NCI-H524 (cell line): Measurements from ENCODE around the gene SP140L.
"Not testable (repeated sequence)": the region's sequence is repeated elsewhere in the genome, so short reads cannot be mapped to it uniquely, and the experiment has no call there.

ENCODE experiments used
- DNase-seq, 2 experiments: peaks; one replicate each; lab custom pipeline; 2025; lab: John Stamatoyannopoulos, UW

SP140L gene

DNA sequence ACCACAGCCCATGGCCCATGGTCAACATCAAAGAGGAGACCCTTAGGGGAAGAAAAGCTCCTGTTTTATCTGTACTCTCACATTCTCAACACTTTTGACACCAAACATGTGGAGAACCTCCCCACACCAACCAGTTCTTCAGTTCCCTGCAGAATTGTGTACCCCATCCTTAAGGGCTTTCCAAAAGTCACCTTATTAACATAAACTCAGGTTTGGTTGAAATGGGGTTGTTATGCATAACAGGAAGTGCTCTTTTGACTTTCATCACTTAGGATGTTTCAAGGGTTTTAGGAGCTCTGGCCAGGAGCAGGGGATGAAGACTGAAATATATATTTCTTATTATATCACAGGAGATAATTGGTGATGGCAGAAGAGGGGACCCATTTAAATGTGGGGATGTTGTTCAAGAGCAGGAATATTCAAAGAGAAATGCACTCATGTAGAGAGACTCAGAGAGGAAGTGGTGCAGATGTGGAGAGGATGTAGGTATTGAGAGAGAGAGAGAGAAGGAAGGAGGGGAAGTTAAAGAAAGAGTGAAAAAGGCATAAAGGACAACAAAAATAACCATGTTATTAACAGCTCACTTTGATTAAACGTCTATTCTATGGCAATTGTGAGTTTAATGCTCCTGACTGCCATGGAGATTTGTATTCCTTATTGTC, 35.2 kb downstream of the SP140L start:
- DNase-seq, result no peak

DNA sequence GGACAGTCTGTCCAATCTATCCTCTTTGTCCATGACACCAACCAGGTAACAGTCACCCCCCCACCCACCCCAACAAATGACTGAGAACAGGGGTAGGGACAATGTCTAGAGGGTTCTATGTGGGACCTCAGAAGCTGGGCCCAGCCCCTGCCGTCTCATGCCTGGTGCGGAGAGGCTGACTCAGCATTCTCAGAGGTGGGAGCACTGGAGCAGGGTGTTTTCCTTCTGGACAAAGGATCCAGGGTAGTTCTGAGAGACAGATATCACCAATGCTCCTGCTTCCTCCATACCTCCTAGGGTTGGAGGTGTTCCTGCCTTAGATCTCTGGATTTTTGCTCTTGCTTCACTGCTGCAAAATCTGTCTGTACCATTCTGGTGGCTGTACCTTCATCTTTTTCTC, 55.1 kb downstream of the SP140L start:
- DNase-seq, result no peak

DNA sequence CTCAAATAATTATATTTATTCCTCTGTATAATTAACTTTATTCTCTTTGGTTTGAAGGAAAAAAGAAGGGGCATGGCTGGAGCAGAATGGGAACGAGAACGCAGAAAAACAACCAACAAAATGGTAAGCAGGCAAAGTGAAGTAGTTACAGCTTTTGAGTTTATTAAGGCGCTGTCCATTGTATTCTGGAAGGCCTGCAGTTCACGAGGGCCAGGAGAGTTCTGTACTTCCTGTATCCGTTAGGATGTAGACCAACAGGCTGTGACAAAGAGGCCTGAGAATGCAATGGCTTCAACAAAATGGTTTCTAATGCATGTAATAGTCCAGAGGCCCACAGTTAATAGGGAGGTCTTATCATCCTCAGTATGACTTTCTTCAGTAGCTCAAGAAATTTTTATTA, 56.5 kb downstream of the SP140L start:
- DNase-seq, result no peak

DNA sequence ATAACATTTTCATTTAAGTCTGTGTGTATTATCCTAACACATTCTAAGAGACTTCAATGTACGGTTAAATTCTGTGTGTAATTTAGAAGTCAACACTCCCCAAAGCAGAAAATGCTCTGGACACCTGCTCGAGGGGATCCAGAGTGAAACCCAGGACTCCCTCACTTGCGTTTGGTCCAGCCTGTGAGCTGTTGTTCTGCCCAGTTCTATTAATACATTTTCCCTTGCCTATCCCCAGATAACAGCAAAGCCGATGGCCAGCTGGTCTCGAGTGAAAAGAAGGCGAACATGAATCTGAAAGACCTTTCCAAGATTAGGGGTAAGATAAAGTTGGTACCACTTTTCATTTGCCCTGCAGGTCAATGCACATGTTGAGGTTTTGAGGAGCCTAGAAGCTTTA, 58.0 kb downstream of the SP140L start:
- no peak for DNase-seq

DNA sequence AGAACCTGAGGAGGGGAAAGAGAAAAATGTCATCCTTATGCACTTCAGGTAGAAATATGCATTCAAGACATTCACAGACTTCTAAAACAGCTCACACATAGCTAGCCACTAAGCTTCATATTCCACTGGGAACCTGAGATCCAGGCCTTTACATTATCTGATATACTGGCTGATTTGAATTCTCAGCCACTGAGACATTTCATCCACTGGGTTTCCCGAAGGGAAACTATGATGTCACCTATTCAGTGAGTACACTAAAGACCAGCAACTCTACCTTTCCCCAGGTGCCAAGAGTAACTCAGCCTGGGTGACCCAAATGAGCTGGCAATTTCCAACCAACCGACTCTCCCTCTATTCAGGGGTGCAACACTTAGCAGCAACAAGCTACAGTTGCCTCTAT, 67.3 kb downstream of the SP140L start:
- DNase-seq, result no peak

DNA sequence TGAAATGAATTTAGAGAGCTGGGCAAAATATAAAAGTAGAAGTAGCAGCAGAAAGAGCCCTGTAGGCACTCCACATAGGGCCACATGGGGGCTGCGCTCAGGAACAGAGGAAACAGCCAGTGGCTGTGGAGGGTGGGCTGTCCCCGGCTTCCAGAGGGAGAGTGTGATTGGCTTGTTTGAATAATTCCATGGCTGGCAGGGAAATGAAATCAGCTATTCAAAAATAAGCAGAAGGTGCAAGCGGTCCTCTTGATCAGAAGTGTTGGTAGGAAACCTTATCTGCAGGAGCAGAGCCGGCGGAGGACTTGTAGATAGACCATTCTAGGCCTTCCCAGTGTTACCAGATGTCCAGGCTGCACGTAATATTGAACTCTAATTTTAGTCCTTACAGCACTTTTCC, 71.7 kb downstream of the SP140L start:
- not testable (repeated sequence) for DNase-seq

DNA sequence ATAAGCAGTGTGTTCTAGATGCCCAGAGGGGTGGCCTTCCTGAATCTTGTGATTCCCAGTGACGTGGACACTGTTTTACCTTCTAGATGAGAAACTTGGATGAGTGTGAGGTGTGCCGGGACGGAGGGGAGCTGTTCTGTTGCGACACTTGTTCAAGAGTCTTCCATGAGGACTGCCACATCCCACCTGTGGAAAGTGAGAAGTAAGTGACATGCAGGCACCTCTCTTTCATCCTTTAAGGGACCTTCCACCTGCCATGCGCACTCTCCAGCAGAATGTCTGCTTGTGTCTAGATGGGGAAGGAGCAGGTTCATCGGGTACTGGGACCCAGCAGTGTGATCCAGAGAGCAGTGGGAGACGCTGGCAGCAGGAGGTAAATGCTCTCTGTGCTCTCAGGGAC, 73.0 kb downstream of the SP140L start:
- no peak for DNase-seq

DNA sequence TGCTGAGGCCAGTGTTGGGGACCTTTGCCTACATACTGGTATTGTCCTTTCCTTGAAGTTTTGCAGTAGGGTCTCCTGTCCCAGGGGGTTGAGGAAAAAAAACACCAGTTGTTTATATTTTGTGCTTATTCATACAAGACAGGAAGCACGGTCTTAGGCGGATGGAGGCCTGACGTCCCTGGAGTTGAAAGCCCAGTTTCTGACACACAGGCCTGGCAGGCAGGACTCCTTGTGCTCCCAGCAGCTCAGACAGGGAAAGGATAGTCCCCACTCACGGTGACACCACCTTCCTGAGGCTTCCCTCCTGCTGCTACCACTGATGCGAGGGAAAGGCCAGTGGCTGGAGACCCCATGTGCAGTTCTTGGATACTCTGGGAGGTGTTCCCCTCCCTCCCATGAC, 73.5 kb downstream of the SP140L start:
- no peak for DNase-seq

DNA sequence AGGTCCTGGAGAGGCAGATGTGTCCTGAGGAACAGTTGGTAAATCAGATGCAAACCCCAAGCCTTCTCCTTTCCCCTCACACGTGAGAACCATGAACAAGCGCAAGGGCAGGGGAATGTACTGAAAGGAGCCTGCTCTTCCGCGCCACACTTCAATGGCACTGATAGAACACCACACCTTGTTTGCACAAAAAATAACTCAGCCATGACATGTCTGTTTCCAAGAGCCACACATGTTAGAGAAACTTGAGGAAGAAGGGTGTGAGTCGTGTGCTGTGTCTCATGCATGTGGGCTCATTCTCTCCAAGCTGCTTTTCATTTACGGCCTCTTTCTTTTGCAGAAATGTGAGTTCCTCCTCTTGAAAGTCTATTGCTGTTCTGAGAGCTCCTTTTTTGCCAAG, 74.0 kb downstream of the SP140L start:
- DNase-seq, result not testable (repeated sequence)

DNA sequence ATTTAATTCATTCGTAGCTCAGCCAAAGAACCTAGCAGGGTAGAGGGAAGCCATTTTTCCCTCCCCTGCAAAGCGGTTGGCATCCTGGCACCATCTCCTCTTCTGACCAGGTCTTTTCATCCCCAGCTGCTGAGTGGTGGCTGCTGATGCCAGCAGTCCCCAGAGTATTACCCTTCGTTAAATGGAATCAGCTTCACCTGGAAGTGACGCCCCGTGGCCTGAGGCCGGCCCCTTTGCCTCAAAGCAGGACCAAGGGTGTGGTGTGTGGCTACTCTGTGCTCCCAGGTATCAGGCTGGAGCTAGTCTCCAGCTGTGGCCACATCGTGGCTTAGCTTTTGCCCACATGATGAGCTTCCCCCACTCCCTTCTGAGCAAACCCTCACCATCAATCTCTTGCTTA, 76.8 kb downstream of the SP140L start:
- no peak for DNase-seq

DNA sequence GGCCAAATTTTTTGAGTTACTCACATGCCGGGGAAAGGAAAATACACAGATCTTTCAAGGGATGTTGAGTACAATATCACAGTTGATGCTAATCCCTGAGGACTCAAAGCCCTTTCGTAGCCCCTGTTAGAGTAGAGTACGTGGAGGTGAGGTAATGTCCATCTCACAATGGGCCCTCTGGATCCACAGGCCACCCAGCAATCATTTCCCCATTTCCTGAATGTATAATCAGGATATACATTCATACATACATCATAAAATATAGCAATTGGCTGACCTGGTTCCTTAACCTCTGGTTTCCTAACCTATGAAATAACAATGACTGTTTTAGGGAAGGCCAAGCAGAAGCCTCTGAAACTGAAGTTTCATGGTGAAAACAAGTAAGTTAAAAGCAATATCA, 78.8 kb downstream of the SP140L start:
- DNase-seq, result no peak

DNA sequence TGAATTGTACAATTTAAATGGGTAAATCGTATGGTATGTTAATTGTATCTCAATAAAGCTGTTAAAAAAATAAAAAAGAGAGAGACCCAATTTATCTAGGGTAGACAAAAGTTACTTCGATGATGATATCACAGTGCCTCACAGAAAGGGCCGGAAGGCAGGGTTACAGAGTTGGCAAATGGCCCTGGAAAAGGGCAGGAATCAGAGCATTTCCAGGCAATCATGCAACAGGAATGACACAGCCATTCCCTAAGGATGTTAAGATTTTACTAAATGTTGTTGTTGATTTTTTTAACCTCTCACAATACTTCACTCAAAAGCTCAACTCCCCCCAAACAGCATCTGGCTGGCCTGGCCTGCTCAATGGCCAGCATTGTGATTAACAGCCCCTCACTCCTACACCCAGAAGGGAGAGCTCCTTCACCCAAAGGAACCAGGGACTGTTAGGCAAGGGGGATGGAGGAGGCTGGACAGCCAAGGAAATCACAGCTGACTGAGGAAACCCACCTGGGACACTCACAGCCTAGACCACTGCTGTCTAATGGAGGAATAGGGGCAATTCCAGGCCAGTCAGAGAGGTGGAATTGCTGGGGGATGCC, 81.3 kb downstream of the SP140L start:
- DNase-seq, result no peak

DNA sequence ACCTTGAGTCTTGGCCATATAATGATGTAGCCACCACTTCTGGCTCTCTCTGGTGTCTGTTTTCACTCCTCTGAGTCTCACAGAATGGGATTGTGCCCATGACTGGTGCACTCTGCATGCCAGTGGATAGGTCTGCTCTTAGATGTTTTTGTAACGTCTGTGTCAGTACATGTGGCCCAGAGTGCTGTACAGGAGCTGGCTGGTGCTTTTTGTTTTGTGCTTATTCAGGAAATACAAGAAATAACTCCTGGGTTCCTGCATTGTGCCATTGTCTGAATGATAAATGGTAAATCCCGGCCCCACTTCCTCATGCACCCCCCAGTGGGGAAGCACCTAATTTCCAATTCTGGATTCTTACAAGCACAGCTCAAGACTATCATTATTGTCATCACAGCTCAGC, 82.3 kb downstream of the SP140L start:
- DNase-seq, result not testable (repeated sequence)

DNA sequence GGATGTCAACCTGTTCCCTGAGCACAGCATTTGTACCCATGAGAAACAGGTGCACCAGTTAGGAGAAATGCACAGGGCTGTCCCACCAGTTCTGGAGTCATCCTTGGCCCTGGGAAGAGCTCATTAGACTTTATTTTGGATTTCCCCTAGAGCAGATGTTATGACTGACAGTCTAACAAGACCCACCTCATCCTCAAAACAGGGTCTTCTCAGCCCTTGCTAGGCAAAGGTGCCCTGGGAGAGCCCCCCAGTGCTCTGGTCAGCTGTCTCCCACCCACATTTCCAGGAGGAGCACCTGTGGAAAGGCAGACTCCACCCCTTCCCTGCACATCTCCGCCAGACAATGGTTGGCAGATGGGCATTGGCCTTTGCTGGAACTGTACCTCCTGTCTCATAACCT, 83.3 kb downstream of the SP140L start:
- no peak for DNase-seq

DNA sequence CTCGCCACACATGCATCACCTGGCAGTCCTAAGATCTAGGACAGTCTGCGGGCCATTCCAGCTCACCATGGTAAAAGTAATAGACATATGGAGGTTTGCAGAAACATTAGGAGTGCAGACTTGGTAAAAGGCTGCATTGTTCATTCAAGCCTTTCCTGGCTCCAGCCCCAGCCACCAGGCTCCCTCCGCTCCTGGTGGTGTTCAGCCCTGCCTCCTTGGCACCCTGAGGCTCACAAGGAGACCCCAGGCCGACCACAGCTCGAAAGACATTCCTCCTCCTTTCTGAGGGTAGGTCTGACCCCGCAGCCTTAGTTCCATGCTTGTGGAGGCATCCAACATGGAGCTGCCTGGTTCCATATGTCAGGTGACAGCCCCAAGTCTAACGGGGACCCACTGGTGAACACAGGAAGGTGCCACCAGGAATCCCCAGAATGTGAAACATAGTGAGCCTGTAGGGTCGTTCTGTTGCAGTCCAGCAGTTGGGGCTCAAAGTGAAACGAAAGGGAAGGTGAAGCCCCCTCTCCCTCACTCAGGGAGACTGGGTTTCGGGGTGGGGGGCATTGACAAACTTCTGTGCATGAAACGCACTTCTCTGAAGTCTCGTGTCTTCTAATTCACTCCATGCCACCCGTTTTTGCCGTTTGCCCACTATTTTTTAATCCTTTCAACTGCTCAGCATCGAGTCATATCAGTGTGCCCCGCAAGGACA, 84.0 kb downstream of the SP140L start:
- no peak for DNase-seq

DNA sequence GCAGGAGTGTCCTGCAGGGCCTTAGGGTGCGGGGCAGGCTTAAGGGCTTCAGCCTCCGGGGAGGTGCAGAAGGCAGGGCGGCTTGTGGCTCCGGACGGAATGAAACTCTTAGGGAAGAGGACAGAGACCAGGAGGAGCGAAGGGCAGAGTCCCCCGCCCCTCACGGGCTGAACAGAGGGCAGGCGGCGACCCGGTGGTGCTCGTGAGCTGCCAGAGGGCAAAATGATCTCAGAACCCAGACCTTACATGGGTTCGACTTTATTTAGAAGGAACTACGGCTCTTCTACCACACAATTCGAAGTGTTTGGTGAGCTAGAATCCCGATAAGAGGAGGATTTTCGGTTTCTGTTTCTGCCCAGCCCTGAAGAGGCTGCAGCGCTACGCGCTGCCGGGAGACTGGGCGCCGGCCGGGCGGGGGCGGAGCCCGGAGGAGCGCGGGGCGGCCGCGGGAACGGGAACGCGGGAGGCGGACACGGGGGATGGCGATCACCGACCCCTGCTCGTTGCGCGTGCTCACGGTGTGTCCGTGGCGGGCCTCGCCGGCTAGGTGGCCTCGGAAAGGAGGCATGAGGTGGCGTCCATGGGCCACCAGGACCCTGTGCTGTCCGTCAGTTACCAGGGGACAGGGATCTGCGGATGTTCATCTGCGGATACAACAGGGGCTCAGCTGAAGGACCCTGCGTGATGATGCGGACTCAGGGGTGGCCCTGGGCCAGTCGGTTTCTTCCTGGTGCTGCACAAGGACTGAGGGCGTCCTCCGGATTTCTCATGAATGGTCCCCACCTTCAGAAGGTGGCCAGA, 84.8 kb downstream of the SP140L start:
- peak; percentile 10 to 46 for DNase-seq

DNA sequence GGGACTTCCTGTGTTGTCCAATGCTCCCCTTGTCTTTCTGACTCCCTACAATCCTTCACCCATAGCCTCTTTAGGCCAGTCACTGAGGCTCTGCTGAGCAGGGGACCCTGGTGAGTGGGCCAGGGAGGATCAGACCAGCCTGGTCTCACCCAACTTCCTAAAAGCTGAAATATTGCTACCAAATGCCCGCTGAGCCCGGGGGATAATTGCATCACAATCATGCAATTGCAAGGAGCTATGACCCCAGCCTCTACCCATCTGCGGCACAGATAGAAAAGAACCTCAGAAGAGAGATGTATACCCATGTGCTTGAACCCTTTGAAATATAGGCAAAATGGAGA, 85.3 kb downstream of the SP140L start:
- DNase-seq, result no peak

DNA sequence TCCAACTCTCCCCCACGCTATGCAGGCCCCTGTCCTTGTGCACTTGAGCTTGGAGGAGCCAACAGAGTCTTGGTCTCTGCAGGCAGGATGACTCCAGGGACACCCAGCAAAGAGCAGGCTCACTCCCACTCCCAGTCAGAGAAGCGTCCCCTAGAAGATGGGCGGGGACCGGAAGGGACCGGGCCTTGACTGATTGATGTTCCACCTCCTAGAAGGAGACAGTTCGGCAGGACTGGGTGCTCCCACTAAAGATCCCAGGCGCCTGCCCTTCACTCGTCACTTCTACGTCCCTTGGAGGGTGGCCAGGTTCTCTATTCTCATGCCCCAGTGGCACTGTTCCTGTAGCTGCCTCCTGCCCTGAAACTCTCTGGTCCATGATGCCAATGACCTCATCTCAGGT, 85.9 kb downstream of the SP140L start:
- no peak for DNase-seq

DNA sequence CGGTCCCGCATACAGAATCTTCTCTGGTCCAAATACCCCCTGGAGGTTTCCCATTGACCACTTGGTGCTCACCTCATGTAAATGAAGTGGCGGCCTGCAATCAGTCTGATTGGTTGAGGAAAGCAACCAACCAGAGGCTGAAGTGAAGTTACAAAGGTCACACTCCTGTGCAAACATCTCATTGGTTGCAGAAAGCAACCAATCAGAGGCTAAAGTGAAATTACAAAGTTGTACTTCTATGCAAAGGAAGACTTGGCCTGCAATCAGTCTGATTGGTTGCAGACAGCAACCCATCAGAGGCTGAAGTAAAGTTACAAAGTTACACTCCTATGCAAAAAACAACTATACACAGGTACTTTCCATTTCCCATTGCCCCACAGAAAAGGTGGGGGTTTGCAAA, 86.5 kb downstream of the SP140L start:
- no peak for DNase-seq

DNA sequence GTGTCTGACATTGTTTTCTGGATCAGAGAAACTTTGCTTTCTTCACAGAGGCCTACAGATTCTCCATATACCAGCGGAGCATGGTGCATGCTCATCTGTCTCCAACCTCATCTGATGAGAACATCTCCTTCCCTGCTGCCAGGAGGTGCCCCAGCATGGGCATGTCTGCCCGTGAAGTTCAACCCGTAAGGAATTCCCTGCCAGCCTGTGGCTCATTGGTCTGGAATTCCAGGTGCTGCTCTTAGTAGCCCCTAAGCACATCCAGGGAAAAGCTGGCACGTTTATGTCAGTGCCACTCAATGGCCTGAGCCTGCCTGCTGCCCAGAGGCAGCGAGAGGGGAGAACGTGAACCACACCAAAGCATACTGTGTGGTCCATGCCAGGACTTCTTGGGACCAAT, 87.3 kb downstream of the SP140L start:
- DNase-seq, result no peak

DNA sequence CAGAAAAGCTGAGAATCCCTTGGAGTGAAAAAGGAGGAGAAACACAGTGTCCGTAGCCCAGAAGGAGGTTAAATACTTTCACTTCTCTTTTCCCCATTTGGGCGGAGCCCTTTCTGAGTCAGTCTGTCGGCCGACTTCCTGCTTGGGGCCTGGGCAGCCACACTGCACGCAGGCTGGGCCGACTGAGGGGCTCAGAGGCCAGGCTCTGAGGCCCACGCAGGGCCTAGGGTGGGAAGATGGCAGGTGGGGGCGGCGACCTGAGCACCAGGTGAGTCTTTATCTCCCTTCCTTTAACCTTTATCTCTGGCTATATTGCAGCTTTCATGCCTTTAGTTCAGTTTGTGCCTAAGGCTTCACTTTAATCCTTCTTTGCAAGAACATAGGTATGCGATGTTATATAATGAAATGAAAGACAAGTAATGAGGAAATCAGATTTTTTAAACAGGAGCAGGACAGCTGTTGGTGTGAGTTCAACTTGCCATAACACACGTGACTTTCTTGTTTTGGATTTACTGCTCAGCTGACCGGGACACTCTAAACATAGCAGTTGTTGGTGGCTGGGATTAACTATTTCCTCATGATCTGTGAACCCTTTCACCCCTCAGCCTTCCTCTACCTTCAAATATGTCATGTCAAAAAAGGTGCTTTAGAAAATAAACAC, 89.2 kb downstream of the SP140L start, which contains the start of gene SP100:
Gene SP100, plus strand, starts transcription at position 141 of the 661 bp plus-strand sequence. Its CDS starts 96 bp downstream, at position 237.
- no peak for DNase-seq

DNA sequence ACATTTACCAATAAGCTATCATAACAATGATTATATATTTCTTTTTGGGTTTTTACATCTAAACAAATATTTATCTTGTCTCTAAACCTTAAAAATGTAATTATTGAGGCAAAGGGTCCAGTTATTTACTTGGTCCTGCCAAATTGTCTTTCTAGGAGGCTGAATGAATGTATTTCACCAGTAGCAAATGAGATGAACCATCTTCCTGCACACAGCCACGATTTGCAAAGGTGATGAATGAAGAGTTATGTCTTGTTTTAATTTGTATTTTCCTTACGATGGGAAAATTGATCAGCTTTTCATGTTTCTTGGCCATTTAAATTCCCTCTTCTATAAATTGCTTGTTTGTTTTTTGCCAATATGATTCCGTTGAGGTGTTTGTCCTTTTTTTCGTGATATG, 90.4 kb downstream of the SP140L start:
- DNase-seq, result no peak
